ENCODE data around the gene TRAPPC8.
"Not testable (repeated sequence)": the region's sequence is repeated elsewhere in the genome, so short reads cannot be mapped to it uniquely, and the experiment has no call there.

TRAPPC8 gene

DNA sequence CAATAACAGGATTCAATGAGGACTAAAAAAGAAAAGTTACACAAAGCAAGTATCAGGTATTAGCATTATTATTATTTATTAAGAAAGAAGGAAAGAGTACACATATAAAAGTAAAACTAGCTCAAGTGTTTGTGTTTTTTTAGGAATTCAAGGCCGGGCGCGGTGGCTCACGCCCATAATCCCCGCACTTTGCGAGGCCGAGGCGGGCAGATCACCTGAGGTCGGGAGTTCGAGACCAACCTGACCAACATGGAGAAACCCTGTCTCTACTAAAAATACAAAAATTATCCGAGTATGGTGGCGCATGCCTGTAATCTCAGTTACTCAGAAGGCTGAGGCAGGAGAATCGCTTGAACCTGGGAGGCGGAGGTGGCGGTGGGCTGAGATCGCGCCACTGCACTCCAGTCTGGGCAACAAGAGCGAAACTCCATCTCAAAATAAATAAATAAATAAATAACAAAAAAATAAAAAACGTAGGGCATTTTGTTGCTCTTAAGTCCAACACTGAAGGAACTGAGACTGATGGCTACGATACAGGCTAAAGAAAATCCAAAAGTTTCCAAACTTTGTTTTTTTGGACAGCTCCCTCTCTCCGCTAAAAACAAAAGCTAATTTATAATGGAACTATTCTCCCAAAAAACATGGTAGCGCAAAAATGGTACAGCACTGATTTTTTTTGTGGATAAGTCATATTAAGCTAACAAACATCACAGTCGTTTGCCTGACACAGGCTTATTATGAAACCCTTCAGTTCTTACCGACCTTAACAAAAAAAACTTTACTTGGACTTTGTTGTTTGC, 1.7 kb downstream of the TRAPPC8 start:
- Histone ChIP-seq H3K79me2 (ENCODE audit: insufficient read depth, low read length) (peaks cover 72% of the 10 kb centered on the region), H3K27me3 (ENCODE audit: insufficient read depth, low read length, poor library complexity, severe bottlenecking) (no peaks in the 10 kb centered on the region), H4K20me1 (ENCODE audit: insufficient read depth, low read length, poor library complexity, severe bottlenecking) (peaks cover 50% of the 10 kb centered on the region), H3K4me1 (ENCODE audit: insufficient read depth, low read length, poor library complexity, severe bottlenecking) (peaks cover 29% of the 10 kb centered on the region), H3K9me3 (ENCODE audit: insufficient read depth, low read depth, low read length) (no peaks in the 10 kb centered on the region), H3K9me2 (replicated peaks; ENCODE audit: low read depth, low read length) (no peaks in the 10 kb centered on the region), H3F3A (ENCODE audit: low read depth) (no peaks in the 10 kb centered on the region), H3K4me3 (ENCODE audit: low read length, poor library complexity, severe bottlenecking) (peak overlapping the region; percentile 96), H3K9ac (ENCODE audit: low read depth, low read length, poor library complexity, severe bottlenecking) (peak overlapping the region; percentile 79), H3K36me3 (ENCODE audit: insufficient read depth, low read length) (no peaks in the 10 kb centered on the region), H2AFZ (ENCODE audit: low read length) (no peak overlapping the region), H3K4me2 (ENCODE audit: low read depth, low read length, poor library complexity, severe bottlenecking) (peak overlapping the region; percentile 84)
- TF ChIP-seq EZH2phosphoT487 (IDR thresholded peaks at IDR 0.05; ENCODE audit: borderline replicate concordance) = no peak
- TF ChIP-seq, protein P1, sequence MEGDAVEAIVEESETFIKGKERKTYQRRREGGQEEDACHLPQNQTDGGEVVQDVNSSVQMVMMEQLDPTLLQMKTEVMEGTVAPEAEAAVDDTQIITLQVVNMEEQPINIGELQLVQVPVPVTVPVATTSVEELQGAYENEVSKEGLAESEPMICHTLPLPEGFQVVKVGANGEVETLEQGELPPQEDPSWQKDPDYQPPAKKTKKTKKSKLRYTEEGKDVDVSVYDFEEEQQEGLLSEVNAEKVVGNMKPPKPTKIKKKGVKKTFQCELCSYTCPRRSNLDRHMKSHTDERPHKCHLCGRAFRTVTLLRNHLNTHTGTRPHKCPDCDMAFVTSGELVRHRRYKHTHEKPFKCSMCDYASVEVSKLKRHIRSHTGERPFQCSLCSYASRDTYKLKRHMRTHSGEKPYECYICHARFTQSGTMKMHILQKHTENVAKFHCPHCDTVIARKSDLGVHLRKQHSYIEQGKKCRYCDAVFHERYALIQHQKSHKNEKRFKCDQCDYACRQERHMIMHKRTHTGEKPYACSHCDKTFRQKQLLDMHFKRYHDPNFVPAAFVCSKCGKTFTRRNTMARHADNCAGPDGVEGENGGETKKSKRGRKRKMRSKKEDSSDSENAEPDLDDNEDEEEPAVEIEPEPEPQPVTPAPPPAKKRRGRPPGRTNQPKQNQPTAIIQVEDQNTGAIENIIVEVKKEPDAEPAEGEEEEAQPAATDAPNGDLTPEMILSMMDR (conservative IDR thresholded peaks at IDR 0.05; ENCODE audit: low read length) = no peak

DNA sequence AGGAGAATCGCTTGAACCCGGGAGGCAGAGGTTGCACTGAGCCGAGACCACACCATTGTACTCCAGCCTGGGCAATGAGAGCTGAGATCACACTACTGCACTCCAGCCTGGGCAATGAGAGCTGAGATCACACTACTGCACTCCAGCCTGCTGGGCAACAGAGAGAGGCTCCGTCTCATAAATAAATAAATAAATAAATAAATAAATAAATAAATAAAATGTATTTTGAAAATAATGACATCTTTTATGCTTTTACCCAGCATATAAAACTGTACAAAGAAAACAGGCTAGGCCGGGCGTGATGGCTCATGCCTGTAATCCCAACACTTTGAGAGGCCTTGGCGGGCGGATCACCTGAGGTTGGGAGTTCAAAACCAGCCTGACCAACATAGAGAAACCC, 8.2 kb downstream of the TRAPPC8 start:
- H3K9me2 ChIP-seq (replicated peaks; ENCODE audit: low read depth, low read length); H3F3A ChIP-seq (ENCODE audit: low read depth); H3K9ac ChIP-seq (ENCODE audit: low read depth, low read length, poor library complexity, severe bottlenecking); H3K4me2 ChIP-seq (ENCODE audit: low read depth, low read length, poor library complexity, severe bottlenecking); H3K27me3 ChIP-seq (ENCODE audit: insufficient read depth, low read length, poor library complexity, severe bottlenecking); H3K9me3 ChIP-seq (ENCODE audit: insufficient read depth, low read depth, low read length); H3K36me3 ChIP-seq (ENCODE audit: insufficient read depth, low read length); H2AFZ ChIP-seq (ENCODE audit: low read length); H3K4me3 ChIP-seq (ENCODE audit: low read length, poor library complexity, severe bottlenecking): not testable (repeated sequence)
- peaks cover 13% of the 10 kb centered on the region for H3K4me1 ChIP-seq (ENCODE audit: insufficient read depth, low read length, poor library complexity, severe bottlenecking)
- peaks cover 28% of the 10 kb centered on the region for H4K20me1 ChIP-seq (ENCODE audit: insufficient read depth, low read length, poor library complexity, severe bottlenecking)
- H3K79me2 ChIP-seq (ENCODE audit: insufficient read depth, low read length) = peaks cover 50% of the 10 kb centered on the region

DNA sequence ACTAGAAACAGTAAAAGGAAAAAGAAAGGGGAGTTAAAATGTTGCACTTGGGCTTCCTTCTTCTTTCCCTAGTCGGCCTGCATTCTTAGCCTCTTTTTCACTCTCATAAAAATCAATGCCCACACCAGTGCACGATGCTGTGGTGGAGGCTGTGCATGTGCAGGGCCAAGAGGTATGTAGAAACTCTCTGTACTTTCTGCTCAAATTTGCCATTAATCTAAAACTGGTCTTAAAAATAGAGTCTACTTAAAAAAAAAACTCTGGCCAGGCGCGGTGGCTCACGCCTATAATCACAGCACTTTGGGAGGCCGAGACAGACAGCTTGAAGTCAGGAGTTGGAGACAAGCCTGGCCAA, 11.1 kb downstream of the TRAPPC8 start:
- H2AFZ ChIP-seq (ENCODE audit: low read length) = no peak overlapping the region
- peaks cover 22% of the 10 kb centered on the region; the same call in 1 of the 2 replicates for H3K79me2 ChIP-seq (ENCODE audit: insufficient read depth, low read length)
- TF ChIP-seq, protein P1 (conservative IDR thresholded peaks at IDR 0.05; ENCODE audit: low read length) = no peak
- TF ChIP-seq EZH2phosphoT487 (IDR thresholded peaks at IDR 0.05; ENCODE audit: borderline replicate concordance) = no peak
- no peaks in the 10 kb centered on the region for H3K27me3 ChIP-seq (ENCODE audit: insufficient read depth, low read length, poor library complexity, severe bottlenecking)
- peaks cover 3% of the 10 kb centered on the region for H4K20me1 ChIP-seq (ENCODE audit: insufficient read depth, low read length, poor library complexity, severe bottlenecking)
- no peak overlapping the region for H3K4me3 ChIP-seq (ENCODE audit: low read length, poor library complexity, severe bottlenecking)
- no peak overlapping the region for H3K9ac ChIP-seq (ENCODE audit: low read depth, low read length, poor library complexity, severe bottlenecking)
- no peaks in the 10 kb centered on the region for H3K9me2 ChIP-seq (replicated peaks; ENCODE audit: low read depth, low read length)
- no peaks in the 10 kb centered on the region for H3K4me1 ChIP-seq (ENCODE audit: insufficient read depth, low read length, poor library complexity, severe bottlenecking)
- H3K9me3 ChIP-seq (ENCODE audit: insufficient read depth, low read depth, low read length) = no peaks in the 10 kb centered on the region
- no peak overlapping the region for H3K4me2 ChIP-seq (ENCODE audit: low read depth, low read length, poor library complexity, severe bottlenecking)
- no peaks in the 10 kb centered on the region for H3F3A ChIP-seq (ENCODE audit: low read depth)
- H3K36me3 ChIP-seq (ENCODE audit: insufficient read depth, low read length) = peaks cover 20% of the 10 kb centered on the region; the same call in 1 of the 2 replicates
